Calu3 (cell line): Measurements from ENCODE around the gene ADCYAP1. TPM values are rescaled to one million over a fixed set of nuclear protein-coding genes. Genes with fewer than 3 reads are reported as not detected.

ENCODE experiments used
- BruUV-seq: library from RNA; stranded (reverse); fragments of 400-500 nt; replicated peaks from 2 replicates; lab custom pipeline; 2021; lab: Mats Ljungman, UMichigan
- CTCF ChIA-PET: fragments of 300-600 bp; sonication (Branson Sonifier 250); formaldehyde crosslinking; loops from one replicate; lab custom pipeline; 2022; ENCODE audit warnings: antibody characterized with exemption; lab: Charles Lee
- DNase-seq: peaks from one replicate; pipeline ENCODE4 v3.0.0; 2022
- H3K27ac Mint-ChIP-seq: one replicate; pipeline ENCODE4 v1.8.0; 2022; ENCODE audit warnings: mixed read lengths; ENCODE audit not compliant: unreplicated experiment
- H3K27me3 Mint-ChIP-seq: one replicate; pipeline ENCODE4 v1.8.0; 2022; ENCODE audit warnings: mixed read lengths; ENCODE audit not compliant: unreplicated experiment
- H3K36me3 Mint-ChIP-seq: one replicate; pipeline ENCODE4 v1.8.0; 2022; ENCODE audit warnings: mild to moderate bottlenecking, moderate library complexity, mixed read lengths; ENCODE audit not compliant: insufficient read depth, unreplicated experiment
- H3K4me1 Mint-ChIP-seq: one replicate; pipeline ENCODE4 v1.8.0; 2022; ENCODE audit warnings: mild to moderate bottlenecking, low read depth, mixed read lengths; ENCODE audit not compliant: unreplicated experiment
- H3K4me3 Mint-ChIP-seq: one replicate; pipeline ENCODE4 v1.8.0; 2022; ENCODE audit warnings: mild to moderate bottlenecking, low read depth, moderate library complexity, mixed read lengths; ENCODE audit not compliant: unreplicated experiment
- H3K9me3 Mint-ChIP-seq: one replicate; pipeline ENCODE4 v1.8.0; 2022; ENCODE audit warnings: low read depth, mixed read lengths; ENCODE audit not compliant: unreplicated experiment
- CTCF ChIP-seq: fragments of 200-600 bp; IDR thresholded peaks from one replicate; pipeline ENCODE4 v1.8.0; 2022; ENCODE audit warnings: antibody characterized with exemption; ENCODE audit not compliant: unreplicated experiment
- intact Hi-C: fragments of 100-400 bp; cut with micrococcal nuclease; formaldehyde crosslinking; loops from one replicate; pipeline ENCODE4 v1.10.0; 2022; ENCODE audit not compliant: unreplicated experiment
- total RNA-seq: library from RNA; stranded (reverse); gene quantifications from 2 replicates; pipeline ENCODE4 v1.2.3, GENCODE V29; 2022

The ADCYAP1 gene
- total RNA-seq, 1 experiment from 2014 or later, result not detected

- TF ChIP-seq CTCF, result no peak
- intact Hi-C loops, result no loop called here
- H3K4me3 Mint-ChIP-seq, result no peak overlapping the region
- no peak overlapping the region for H3K27ac Mint-ChIP-seq
- no peaks in the 10 kb centered on the region for H3K36me3 Mint-ChIP-seq
- H3K9me3 Mint-ChIP-seq, result no peaks in the 10 kb centered on the region
- H3K4me1 Mint-ChIP-seq, result no peaks in the 10 kb centered on the region
- no TSS peak for BruUV-seq
- peaks cover 29% of the 10 kb centered on the region for H3K27me3 Mint-ChIP-seq
- no peak for DNase-seq
- CTCF ChIA-PET, result no interaction called here
Observed at GRCh38 chr18:941331-941730, 36.7 kb downstream of the ADCYAP1 start.

- peaks cover 23% of the 10 kb centered on the region for H3K27me3 Mint-ChIP-seq
- no peak overlapping the region for H3K27ac Mint-ChIP-seq
- no peak overlapping the region for H3K4me3 Mint-ChIP-seq
- DNase-seq, result peak; percentile 20
- CTCF ChIA-PET, result interaction anchor here (0.5 kb wide), 1 partner anchor 243 kb away, joined by 3 read pairs; no protein-coding TSS in a partner anchor
- no peak for TF ChIP-seq CTCF
- H3K9me3 Mint-ChIP-seq, result no peaks in the 10 kb centered on the region
- intact Hi-C loops, result no loop called here
- no peaks in the 10 kb centered on the region for H3K36me3 Mint-ChIP-seq
- BruUV-seq, result no TSS peak
- no peaks in the 10 kb centered on the region for H3K4me1 Mint-ChIP-seq
Observed at GRCh38 chr18:944440-944839, 39.8 kb downstream of the ADCYAP1 start.

- H3K27me3 Mint-ChIP-seq, result no peaks in the 10 kb centered on the region
- no TSS peak for BruUV-seq
- TF ChIP-seq CTCF, result no peak
- CTCF ChIA-PET, result no interaction called here
- no peaks in the 10 kb centered on the region for H3K9me3 Mint-ChIP-seq
- no peak overlapping the region for H3K4me3 Mint-ChIP-seq
- DNase-seq, result no peak
- H3K36me3 Mint-ChIP-seq, result no peaks in the 10 kb centered on the region
- H3K27ac Mint-ChIP-seq, result no peak overlapping the region
- intact Hi-C loops, result no loop called here
- peaks cover 14% of the 10 kb centered on the region for H3K4me1 Mint-ChIP-seq
Observed at GRCh38 chr18:949724-950631, 45.3 kb downstream of the ADCYAP1 start.

GRCh38 chr18:950882-951495, 46.3 kb downstream of the ADCYAP1 start:
- Mint-ChIP-seq H3K27ac (no peak overlapping the region), H3K4me3 (no peak overlapping the region)

More at GRCh38 chr18:950882-951495, 46.3 kb downstream of the ADCYAP1 start:
- Mint-ChIP-seq H3K27me3 (no peaks in the 10 kb centered on the region), H3K4me1 (peaks cover 23% of the 10 kb centered on the region), H3K9me3 (no peaks in the 10 kb centered on the region), H3K36me3 (no peaks in the 10 kb centered on the region)
- intact Hi-C loops, result no loop called here
- no peak for TF ChIP-seq CTCF
- CTCF ChIA-PET, result interaction anchor here (0.9 kb wide), 1 partner anchor 9 kb away, joined by 4 read pairs; no protein-coding TSS in a partner anchor
- DNase-seq, result no peak
- no TSS peak for BruUV-seq
